CD14-positive monocyte (primary cell): ENCODE data around the gene KRT24. TPM values are rescaled to one million over a fixed set of nuclear protein-coding genes. Genes with fewer than 3 reads are reported as not detected.

Experiments used
- DNase-seq, 3 donors: peaks; one replicate each; pipeline ENCODE4 v3.0.0-alpha.2; 2011 to 2022
- H2AFZ ChIP-seq: 2 replicates; pipeline ENCODE4 v1.6.0; 2012; ENCODE audit warnings: mild to moderate bottlenecking, low read depth, low read length, inconsistent platforms; ENCODE audit not compliant: insufficient read depth, poor library complexity, severe bottlenecking
- H3K27ac ChIP-seq, 2 donors: 1 replicate in 1 of 2; 2 replicates in 1 of 2; pipeline ENCODE4 v1.5.1; 2012 to 2013; ENCODE audit warnings: low read length in 2 of 2, control low read depth in 1 of 2, inconsistent platforms in 1 of 2, low read depth in 1 of 2, mild to moderate bottlenecking in 1 of 2
- H3K27me3 ChIP-seq, 2 donors: one replicate each; pipeline versions ENCODE4 v1.6.0 to v1.6.1; 2011 to 2013; ENCODE audit warnings: low read length in 2 of 2; ENCODE audit not compliant: control insufficient read depth in 2 of 2, insufficient read depth in 2 of 2
- H3K36me3 ChIP-seq, 2 donors: replicated peaks in 1 of 2; 1 replicate in 1 of 2; 2 replicates in 1 of 2; pipeline versions ENCODE4 v1.5.1 to v1.6.1; 2012 to 2013; ENCODE audit warnings: low read length in 2 of 2, control low read depth in 1 of 2, inconsistent platforms in 1 of 2, mild to moderate bottlenecking in 1 of 2; ENCODE audit not compliant: insufficient read depth in 2 of 2, control insufficient read depth in 1 of 2
- H3K4me1 ChIP-seq, 2 donors: 1 replicate in 1 of 2; 2 replicates in 1 of 2; pipeline versions ENCODE4 v1.5.1 to v1.6.1; 2012 to 2013; ENCODE audit warnings: low read length in 2 of 2, control low read depth in 1 of 2, inconsistent platforms in 1 of 2, mild to moderate bottlenecking in 1 of 2, moderate library complexity in 1 of 2; ENCODE audit not compliant: insufficient read depth in 2 of 2, control insufficient read depth in 1 of 2
- H3K4me2 ChIP-seq: replicated peaks from 2 replicates; pipeline ENCODE3; 2012; ENCODE audit warnings: low read length, moderate library complexity, mild to moderate bottlenecking; ENCODE audit not compliant: poor library complexity, severe bottlenecking; ENCODE audit errors: extremely low read depth
- H3K4me3 ChIP-seq, 3 experiments: fragments of 200-600 bp in 1 of 3; sonication (generic) in 1 of 3; replicated peaks in 1 of 3; 1 replicate in 2 of 3; 2 replicates in 1 of 3; pipeline ENCODE4 v1.5.1; 2011 to 2013; ENCODE audit warnings: low read length in 3 of 3, mild to moderate bottlenecking in 3 of 3, control low read depth in 2 of 3, low read depth in 2 of 3, inconsistent platforms in 1 of 3, moderate library complexity in 1 of 3
- H3K79me2 ChIP-seq: 2 replicates; pipeline ENCODE4 v1.6.0; 2012; ENCODE audit warnings: mild to moderate bottlenecking, control low read depth, inconsistent platforms, low read length, moderate library complexity; ENCODE audit not compliant: insufficient read depth
- H3K9ac ChIP-seq: 2 replicates; pipeline ENCODE4 v1.6.0; 2017; ENCODE audit warnings: low read length, mild to moderate bottlenecking; ENCODE audit not compliant: insufficient read depth, poor library complexity, severe bottlenecking
- H3K9me3 ChIP-seq, 2 donors: replicated peaks in 1 of 2; 1 replicate in 1 of 2; 2 replicates in 1 of 2; pipeline versions ENCODE4 v1.5.1 to v1.6.1; 2012 to 2013; ENCODE audit warnings: low read length in 2 of 2, control low read depth in 1 of 2; ENCODE audit not compliant: control insufficient read depth in 1 of 2, insufficient read depth in 1 of 2
- H4K20me1 ChIP-seq: 2 replicates; pipeline ENCODE4 v1.6.0; 2012; ENCODE audit warnings: mild to moderate bottlenecking, low read length, control low read depth, moderate library complexity; ENCODE audit not compliant: insufficient read depth
- H3K27ac Mint-ChIP-seq, 7 donors: one replicate each; pipeline ENCODE4 v1.8.0; 2020; ENCODE audit warnings: mild to moderate bottlenecking in 7 of 7, mixed read lengths in 7 of 7, moderate library complexity in 6 of 7, inconsistent platforms in 2 of 7
- H3K27me3 Mint-ChIP-seq, 3 donors: one replicate each; pipeline ENCODE4 v1.8.0; 2021 to 2022; ENCODE audit warnings: low read depth in 3 of 3, mild to moderate bottlenecking in 3 of 3, mixed read lengths in 3 of 3, moderate library complexity in 3 of 3, inconsistent platforms in 1 of 3
- H3K36me3 Mint-ChIP-seq, 2 donors: one replicate each; pipeline ENCODE4 v1.8.0; 2020; ENCODE audit warnings: mixed read lengths in 2 of 2, inconsistent platforms in 1 of 2, mild to moderate bottlenecking in 1 of 2
- H3K4me1 Mint-ChIP-seq: one replicate; pipeline ENCODE4 v1.8.0; 2020; ENCODE audit warnings: mild to moderate bottlenecking, mixed read lengths
- H3K4me3 Mint-ChIP-seq, 2 donors: one replicate each; pipeline ENCODE4 v1.8.0; 2020; ENCODE audit warnings: mild to moderate bottlenecking in 2 of 2, mixed read lengths in 2 of 2, moderate library complexity in 1 of 2
- H3K9me3 Mint-ChIP-seq, 7 donors: one replicate each; pipeline ENCODE4 v1.8.0; 2020 to 2022; ENCODE audit warnings: mixed read lengths in 7 of 7, mild to moderate bottlenecking in 6 of 7, moderate library complexity in 6 of 7, inconsistent platforms in 2 of 7
- CTCF ChIP-seq: fragments of 200-600 bp; IDR thresholded peaks from one replicate; pipeline ENCODE4 v1.8.0; 2022; ENCODE audit warnings: antibody characterized with exemption, mild to moderate bottlenecking
- WGBS: methylation state at CpG from one replicate; pipeline ENCODE4 v1.1.5; 2013; ENCODE audit warnings: missing lambda C conversion rate; ENCODE audit not compliant: insufficient coverage; 5-methylcytosine and 5-hydroxymethylcytosine counted together
- intact Hi-C, 2 donors: fragments of 100-400 bp; cut with micrococcal nuclease; formaldehyde crosslinking; loops; one replicate each; pipeline versions ENCODE4 v1.15.0 to v1.15.1; 2023
- polyA plus RNA-seq, 3 donors: library from polyadenylated mRNA; depleted of rRNA in 1 of 3; unstranded in 2 of 3; stranded (reverse) in 1 of 3; fragments of 300-500 nt in 2 of 3; fragments of >200 nt in 1 of 3; fragmentation: Illumina TruSeq in 2 of 3; gene quantifications; 1 replicate in 2 of 3; 2 replicates in 1 of 3; pipeline ENCODE4 v1.2.3, GENCODE V29; 2012 to 2021

Gene KRT24
- polyA plus RNA-seq, 3 donors = not detected

- Histone ChIP-seq H3K4me1 (no peaks in the 10 kb centered on the region), H3K9me3 (no peaks in the 10 kb centered on the region), H4K20me1 (no peaks in the 10 kb centered on the region), H2AFZ (no peak overlapping the region), H3K27ac (no peak overlapping the region), H3K27me3 (peaks cover 9 to 16% of the 10 kb centered on the region in 2 donors), H3K9ac (no peak overlapping the region), H3K79me2 (no peaks in the 10 kb centered on the region), H3K4me3 (no peak overlapping the region), H3K4me2 (no peak overlapping the region), H3K36me3 (no peaks in the 10 kb centered on the region)
- peaks cover 7 to 29% (median 26%) of the 10 kb centered on the region in 3 donors for H3K27me3 Mint-ChIP-seq
- intact Hi-C loops = no loop called here
- H3K36me3 Mint-ChIP-seq = no peaks in the 10 kb centered on the region
- WGBS = no CpG with 5 or more reads among the region's 8 CpGs
- H3K27ac Mint-ChIP-seq = no peak overlapping the region
- TF ChIP-seq CTCF = no peak
- DNase-seq = no peak
- H3K4me3 Mint-ChIP-seq = no peak overlapping the region
- peaks cover 0 to 4% (median 2%) of the 10 kb centered on the region in 7 donors for H3K9me3 Mint-ChIP-seq
- no peaks in the 10 kb centered on the region for H3K4me1 Mint-ChIP-seq
Observed at GRCh38 chr17:40727447-40728231, 24.1 kb upstream of the KRT24 start.

GRCh38 chr17:40726919-40727318 lies 23.4 kb upstream of the KRT24 start:
- H3K79me2 ChIP-seq = no peaks in the 10 kb centered on the region
- DNase-seq = no peak
- no peak overlapping the region for H2AFZ ChIP-seq
- Mint-ChIP-seq H3K4me3 (no peak overlapping the region), H3K27me3 (peaks cover 7 to 29% (median 24%) of the 10 kb centered on the region in 3 donors), H3K4me1 (no peaks in the 10 kb centered on the region), H3K36me3 (no peaks in the 10 kb centered on the region), H3K9me3 (peaks cover 0 to 4% (median 2%) of the 10 kb centered on the region in 7 donors), H3K27ac (no peak overlapping the region)
- H3K4me3 ChIP-seq = no peak overlapping the region
- no peaks in the 10 kb centered on the region for H3K36me3 ChIP-seq
- TF ChIP-seq CTCF = no peak
- no peaks in the 10 kb centered on the region for H3K9me3 ChIP-seq
- H3K9ac ChIP-seq = no peak overlapping the region
- no peak overlapping the region for H3K27ac ChIP-seq
- peaks cover 9 to 17% of the 10 kb centered on the region in 2 donors for H3K27me3 ChIP-seq
- H3K4me2 ChIP-seq = no peak overlapping the region
- no peaks in the 10 kb centered on the region for H3K4me1 ChIP-seq
- no peaks in the 10 kb centered on the region for H4K20me1 ChIP-seq
- intact Hi-C loops = no loop called here
- no CpG with 5 or more reads among the region's 2 CpGs for WGBS
